Cerebellar cortex (tissue), 1 donor: ENCODE data around the gene EEPD1.
"Not testable (repeated sequence)": the region's sequence is repeated elsewhere in the genome, so short reads cannot be mapped to it uniquely, and the experiment has no call there.

Source experiments
- DNase-seq: peaks from one replicate; pipeline ENCODE4 v3.0.0-alpha.2; 2015; ENCODE audit warnings: low spot score

Gene EEPD1

GRCh38 chr7:36321284-36321683, 168.2 kb downstream of the EEPD1 start:
- not testable (repeated sequence) for DNase-seq

GRCh38 chr7:36336390-36336789, 183.3 kb downstream of the EEPD1 start:
- no peak for DNase-seq

GRCh38 chr7:36338256-36338655, 185.2 kb downstream of the EEPD1 start:
- no peak for DNase-seq

- DNase-seq, result no peak
These were observed 190.5 kb downstream of the EEPD1 start for GRCh38 chr7:36343548-36343947.

- DNase-seq, result no peak
These were observed 191.6 kb downstream of the EEPD1 start for GRCh38 chr7:36344622-36345021.

- no peak for DNase-seq
These were observed 193.3 kb downstream of the EEPD1 start for GRCh38 chr7:36346260-36346831.

- no peak for DNase-seq
These were observed 195.2 kb downstream of the EEPD1 start for GRCh38 chr7:36348256-36348655.

- no peak for DNase-seq
These were observed 195.7 kb downstream of the EEPD1 start for GRCh38 chr7:36348771-36349170.

GRCh38 chr7:36349626-36350025, 196.6 kb downstream of the EEPD1 start:
- no peak for DNase-seq
